Activated effector memory CD4-positive, alpha-beta T cell treated with anti-CD3 and anti-CD28 coated beads, Interleukin-2, amount 50 U/mL, for 16 hours (primary cell): ENCODE results near the gene TOMM40L.

Experiments used
- DNase-seq: peaks from one replicate; pipeline ENCODE4 v3.0.0-alpha.2; 2020

Gene TOMM40L

DNA sequence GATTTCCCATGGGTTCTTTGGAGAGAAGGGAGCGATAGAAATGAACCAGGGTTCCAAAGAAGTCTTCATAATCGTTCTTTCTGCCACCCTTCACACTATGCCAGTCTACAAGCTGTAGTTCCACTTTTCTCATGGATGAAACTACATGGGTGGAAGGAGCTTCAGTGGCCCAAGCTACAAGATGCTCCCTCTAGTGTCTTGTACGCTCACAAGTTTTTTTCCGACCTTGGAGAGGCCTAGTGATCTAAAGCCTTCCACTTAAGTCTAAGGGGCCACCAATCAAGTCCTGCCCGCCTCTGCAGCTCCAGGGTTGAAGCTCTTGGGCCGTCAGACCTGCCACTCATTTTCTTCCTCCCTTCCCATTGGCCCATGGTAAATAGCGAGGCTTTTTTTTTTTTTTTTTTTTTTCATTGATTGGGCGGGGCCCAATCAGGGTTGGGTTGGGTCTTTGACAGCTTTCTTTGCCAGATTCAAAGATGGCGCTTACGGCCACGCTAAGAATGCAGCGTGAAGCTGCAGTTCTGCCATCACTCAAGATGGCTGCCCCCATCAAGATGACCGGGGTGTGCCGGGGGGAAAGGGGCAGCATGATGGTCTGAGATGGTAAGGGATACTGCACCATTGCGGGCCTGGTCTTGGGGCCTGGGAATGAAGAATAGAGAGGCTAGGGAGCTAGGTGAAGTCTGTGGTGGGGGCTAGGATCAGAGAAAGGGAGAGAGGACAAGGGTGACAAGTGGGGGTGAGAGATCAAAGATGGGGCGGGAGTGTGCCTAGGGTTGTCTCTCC is at the start of gene TOMM40L:
Gene TOMM40L (plus strand): TSS at position 527 of the 786 bp plus-strand sequence. CDS start 430 bp downstream, outside the sequence.
- peak; percentile 94 for DNase-seq

GRCh38 chr1:161176468-161177111 is 49.3 kb upstream of the TOMM40L start:
- DNase-seq, result no peak

DNA sequence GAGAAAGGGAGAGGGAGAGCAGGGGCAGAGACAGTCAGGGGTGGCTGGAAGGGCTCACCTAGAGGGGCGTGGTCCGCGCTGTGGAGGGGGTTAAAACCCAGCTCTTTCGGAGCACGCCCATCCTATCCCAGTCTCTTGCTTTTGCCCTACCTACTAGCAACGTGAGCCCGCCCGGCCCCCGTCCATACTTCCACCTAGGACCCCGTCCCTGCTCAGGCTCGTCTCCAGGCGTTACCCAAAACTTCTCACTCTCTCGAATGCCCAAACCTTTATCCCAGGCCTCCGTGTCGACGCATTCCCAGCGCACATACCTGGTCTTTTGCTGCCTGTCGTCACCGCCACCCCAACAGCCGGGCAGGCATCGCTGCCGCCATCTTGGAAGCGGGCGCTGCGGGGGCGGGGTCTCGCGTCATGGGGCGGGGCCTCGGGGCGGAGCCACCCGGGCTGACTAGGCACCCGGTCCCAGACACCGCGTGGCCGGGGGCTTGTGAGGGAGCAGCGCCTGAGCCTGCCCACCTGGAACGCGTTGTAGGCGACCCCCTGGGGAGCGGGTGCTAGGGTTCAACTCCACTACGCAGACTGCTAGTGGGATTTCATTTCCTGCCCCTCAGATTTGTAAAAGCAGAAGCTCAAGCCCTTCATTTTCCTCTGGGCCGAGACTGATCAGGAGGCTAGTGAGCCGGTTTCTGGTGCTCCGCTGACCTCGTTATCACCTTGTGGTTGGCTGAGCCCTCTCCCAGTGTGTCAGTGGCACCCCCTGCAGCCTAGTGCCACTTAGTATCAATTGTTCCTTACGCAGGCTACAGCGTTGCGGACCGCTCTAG is 48.5 kb upstream of the TOMM40L start, which contains the start of gene B4GALT3:
Gene B4GALT3 (minus strand): TSS at position 396 of the 824 bp plus-strand sequence. CDS start 1,447 bp downstream, outside the sequence.
- peak; percentile 97 for DNase-seq

DNA sequence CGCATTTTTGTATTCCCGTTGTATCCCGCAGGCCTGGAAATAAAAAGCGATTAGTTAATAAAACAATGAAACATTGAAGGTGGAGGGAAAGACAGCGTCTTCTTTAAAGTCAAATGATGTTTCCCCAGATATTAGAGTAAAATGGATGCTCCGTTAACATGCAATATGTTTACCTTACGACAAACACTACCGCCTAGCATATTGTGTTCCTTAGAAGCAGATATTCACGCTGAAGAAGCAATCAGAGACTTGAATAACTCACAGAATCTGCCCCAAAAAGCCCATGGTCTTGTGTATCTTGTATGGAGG is 48.0 kb upstream of the TOMM40L start:
- DNase-seq, result no peak

GRCh38 chr1:161179698-161180097 is 46.2 kb upstream of the TOMM40L start:
- DNase-seq, result peak; percentile 50

- DNase-seq, result no peak
Measured at GRCh38 chr1:161180639-161181038, 45.2 kb upstream of the TOMM40L start.

- peak; percentile 83 for DNase-seq
Measured at GRCh38 chr1:161182214-161182613, 43.6 kb upstream of the TOMM40L start.

GRCh38 chr1:161185282-161185682 is 40.6 kb upstream of the TOMM40L start:
- DNase-seq, result peak; percentile 87

DNA sequence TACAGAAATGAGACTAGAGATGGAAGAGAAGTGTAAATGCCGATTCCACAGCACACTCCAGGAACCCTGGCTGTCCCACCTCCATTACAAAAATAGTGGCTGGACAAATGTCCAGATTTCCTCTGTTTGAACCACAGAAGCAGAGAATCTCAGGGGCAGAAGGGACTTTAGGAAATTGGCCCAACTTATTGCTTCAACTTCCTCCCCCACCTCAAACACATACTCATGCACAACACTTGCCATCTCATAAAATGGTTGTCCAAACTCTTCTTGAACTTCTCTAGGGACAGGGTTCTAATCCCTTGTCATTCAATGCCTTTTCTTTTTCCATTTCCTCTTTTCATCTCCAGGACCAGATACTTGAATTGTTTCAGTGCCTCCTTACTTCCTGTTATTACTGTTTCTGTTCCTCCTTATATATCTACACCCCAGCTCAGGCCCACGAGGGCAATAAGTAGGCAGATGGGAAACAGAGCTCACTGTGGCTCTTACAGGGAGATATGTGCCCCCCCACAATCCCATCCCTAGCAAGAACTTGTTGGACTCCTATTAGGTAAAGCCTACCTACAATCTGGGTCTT is 40.0 kb upstream of the TOMM40L start:
- no peak for DNase-seq

DNA sequence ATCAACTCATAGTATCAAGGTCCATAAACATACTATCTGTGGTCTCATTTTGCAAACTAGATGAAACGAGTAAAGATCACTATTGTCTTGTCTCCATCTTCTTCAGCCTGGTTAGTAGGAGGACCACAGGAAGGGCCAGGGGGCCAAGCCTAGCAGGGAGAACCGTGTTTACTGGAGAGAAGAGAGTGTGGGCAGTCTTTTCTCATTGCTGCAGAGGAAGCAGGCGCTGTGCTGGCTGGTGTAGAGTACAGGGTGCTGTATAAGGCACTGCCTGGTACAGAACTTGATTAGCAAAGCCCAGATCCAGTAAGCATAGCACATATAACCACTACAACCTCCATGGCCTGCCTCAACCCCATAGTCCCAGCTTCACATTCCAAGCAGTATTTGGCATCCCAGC is 38.5 kb upstream of the TOMM40L start:
- no peak for DNase-seq

DNA sequence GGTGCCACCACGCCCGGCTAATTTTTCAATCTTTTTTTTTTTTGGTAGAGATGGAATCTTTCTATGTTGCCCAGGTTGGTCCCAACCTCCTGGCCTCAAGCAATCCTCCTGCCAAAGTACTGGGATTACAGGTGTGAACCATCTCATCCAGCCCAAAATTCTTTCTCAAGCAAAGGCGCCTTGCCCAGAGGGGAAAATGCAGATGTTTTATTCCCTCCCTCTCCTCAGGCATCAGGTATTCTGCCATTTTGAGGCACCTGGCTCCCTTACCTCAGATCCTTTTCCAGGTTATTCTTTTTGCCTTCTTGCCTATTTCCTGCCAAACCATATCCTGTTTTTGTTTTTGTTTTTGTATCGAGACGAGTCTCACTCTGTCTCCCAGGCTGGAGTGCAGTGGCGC is 37.5 kb upstream of the TOMM40L start:
- DNase-seq, result no peak

DNA sequence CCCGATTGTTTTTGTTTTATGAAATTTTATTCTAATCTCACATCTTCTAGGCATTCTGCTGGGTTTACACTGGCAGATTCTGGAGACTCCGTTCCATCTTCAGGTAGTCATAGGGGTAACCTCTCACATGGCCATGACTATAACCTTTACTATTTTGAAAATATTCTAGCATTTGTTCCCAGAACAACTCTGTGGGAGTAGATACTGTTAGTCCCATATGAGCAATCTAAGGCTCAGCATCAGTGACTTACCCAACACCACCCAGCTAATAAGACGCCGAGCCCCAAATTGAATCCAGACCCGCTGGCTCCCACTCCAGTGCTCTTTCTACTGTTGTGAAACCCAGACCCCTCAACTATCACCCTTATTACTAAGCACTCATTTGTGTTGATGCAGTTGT is 36.8 kb upstream of the TOMM40L start:
- DNase-seq, result no peak

DNA sequence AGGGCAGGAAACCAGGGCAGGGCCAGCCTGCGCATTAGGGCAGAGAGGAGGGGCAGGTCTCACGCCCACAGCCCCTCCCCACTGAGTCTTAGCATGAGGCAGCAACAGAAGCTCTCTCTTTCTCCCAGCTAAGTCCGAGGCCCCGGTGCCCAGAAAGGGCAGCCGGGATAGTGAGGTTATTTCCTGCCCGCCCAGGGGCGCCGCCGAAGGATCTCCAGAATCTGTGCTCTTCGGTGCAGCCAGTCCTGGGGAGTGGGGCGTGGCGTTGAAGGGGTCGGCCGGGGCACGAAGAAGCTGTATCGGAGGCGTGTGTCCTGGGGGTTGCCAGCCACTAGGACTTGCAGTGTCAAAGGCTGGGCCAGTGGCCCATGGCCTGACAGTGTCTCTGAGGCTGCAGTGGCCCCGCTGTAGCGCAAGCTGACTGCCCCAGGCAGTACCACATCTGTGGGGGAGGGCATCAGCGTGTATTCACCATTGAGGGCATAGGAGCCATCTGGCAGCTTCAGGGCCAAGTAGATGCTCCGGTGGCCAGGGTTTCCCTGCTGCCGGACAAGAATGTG is 34.8 kb upstream of the TOMM40L start:
- no peak for DNase-seq

DNA sequence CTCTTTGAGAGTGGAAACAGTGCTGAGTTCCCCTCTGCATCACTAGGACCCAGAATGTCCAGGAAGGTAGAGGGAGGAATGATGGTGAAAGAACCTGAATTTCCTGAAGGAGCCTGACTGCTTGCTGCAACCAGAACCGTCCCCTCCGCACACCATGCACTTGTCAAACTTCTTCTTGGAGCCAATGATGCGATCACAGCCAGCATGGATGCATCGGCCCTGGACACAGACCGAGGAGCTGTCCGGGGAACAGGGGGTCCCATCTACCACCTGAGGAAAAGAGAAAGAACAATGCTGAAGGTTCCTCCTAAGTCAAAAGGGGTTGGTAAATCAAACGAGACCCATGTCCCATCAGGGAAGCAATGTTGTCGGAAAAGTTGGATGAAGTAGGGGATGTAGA is 33.9 kb upstream of the TOMM40L start:
- DNase-seq, result no peak

- DNase-seq, result peak; percentile 87
Measured at GRCh38 chr1:161192476-161193465, 33.1 kb upstream of the TOMM40L start.

- no peak for DNase-seq
Measured at GRCh38 chr1:161193561-161194235, 32.2 kb upstream of the TOMM40L start.

DNA sequence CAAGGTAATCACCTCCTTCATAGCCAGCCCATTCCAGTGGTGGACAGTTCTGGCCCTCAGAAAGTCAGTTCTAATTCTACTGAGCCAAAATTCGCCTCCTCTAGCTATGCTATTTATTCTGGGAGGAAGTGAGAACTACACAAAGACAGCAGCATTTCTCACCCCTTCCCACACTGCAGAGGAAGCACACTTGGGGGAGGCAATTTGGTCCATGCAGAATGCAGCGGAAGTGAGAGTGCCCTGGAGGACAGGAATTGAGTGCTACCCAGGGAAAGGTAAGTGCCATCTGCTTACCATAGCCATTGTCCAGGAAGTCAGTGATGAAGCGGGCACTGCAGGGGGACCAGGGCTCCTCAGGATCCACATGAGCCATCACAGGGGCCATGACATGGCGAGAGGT is 30.7 kb upstream of the TOMM40L start:
- no peak for DNase-seq

- no peak for DNase-seq
Measured at GRCh38 chr1:161196111-161196510, 29.7 kb upstream of the TOMM40L start.

DNA sequence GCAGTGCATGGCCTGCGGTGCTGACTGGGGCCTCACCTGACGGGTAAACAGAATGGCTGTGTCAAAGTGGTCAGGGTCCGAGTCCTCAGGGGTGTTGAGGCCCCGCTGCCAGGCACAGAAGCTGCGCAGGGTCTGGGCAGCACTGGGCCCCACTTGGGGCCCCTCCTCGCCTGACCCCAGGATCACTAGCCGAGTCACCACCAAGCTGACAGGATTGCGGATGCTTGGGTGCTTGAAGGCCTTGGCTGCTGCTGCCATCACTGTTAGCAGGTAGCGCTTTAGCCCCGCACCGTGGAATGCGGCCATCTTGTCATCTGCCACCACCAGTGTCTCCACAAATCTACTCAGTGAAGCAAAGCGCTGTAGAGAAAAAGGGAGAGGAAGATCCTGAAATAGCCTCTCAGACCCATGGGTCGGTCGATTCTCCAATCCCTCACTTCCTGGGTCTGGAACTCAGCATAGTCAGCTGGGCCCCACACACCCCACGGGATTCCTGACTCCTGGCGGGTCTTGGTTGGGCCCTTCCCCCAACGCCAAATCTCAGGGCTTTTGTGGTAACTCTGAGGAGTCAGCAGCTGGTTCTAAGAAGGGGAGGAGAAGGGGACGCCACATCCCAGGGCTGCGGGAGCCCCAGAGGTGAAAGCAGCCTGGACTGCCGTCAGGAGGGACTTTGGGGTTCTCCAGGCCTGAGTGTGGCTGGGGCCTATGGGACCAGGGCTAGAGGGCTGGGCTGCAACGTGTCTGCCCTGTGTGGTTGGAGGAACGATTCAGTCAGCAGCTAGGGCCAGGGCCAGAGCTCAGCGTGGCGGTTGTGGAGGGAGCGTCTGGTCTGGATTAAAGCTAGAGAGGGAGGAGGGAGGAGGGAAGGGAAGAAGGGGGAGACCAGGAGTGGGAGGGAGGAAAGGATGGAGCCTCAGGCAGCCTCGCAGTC is 29.1 kb upstream of the TOMM40L start:
- no peak for DNase-seq
